Skin of body (tissue), 2 donors: ENCODE results near the gene GLRX5. TPM values are rescaled to one million over a fixed set of nuclear protein-coding genes. Genes with fewer than 3 reads are reported as not detected.

ENCODE experiments used
- DNase-seq: peaks from one replicate; lab custom pipeline; 2025; lab: John Stamatoyannopoulos, UW
- total RNA-seq: library from RNA; depleted of rRNA; stranded (reverse); fragments of >200 nt; gene quantifications from one replicate; pipeline ENCODE4 v1.2.3, GENCODE V29; 2014

The GLRX5 gene
- total RNA-seq, 1 donor from 2014 or later: 38.5 TPM

DNA sequence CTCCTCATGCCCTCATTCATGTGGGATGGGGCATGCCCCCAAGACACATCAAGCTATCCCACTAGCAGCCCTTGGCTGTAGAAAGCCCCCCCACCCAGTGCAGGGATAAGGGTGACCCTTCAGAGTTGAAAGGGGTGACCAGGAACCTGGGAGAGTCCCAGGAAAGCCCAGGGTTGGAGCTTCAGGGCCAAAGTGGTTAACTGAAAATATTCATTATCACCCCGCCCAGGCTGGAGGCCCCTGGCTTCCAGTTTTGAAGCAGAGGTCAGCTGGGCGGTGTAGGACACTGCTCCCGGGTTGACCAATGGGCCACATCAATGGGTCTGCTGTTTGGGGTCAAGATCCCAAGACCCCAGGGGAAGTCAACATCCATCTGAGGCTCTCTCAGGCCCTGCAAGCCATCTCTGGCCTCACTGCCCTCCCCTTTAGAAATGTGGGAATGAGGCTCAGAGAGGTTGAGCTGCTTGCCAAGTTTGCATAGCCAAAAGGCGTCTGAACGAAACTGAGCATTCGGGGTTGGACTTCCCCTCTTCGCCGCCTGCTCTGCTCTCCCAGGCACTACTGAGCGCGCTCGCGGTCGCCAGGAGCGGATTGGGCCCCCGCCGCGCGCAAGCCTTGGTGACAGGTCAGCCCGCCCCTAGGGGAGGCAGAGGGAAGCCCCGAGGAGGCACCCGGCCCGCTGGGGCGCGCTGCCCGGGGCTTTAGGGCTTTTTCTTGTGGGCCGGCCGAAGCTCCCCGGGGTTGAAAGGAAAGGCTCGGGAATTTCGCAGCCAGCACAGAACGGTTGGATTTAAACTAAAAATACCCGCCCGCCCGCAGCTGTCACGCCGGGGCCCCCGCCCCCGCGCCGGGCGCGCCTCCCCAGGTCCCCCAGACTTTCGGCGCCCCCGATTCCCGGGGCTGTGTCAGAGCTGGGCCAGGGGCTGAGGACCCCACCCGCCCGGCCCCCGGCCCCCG, 19.0 kb upstream of the GLRX5 start:
- peak; percentile 49 for DNase-seq

DNA sequence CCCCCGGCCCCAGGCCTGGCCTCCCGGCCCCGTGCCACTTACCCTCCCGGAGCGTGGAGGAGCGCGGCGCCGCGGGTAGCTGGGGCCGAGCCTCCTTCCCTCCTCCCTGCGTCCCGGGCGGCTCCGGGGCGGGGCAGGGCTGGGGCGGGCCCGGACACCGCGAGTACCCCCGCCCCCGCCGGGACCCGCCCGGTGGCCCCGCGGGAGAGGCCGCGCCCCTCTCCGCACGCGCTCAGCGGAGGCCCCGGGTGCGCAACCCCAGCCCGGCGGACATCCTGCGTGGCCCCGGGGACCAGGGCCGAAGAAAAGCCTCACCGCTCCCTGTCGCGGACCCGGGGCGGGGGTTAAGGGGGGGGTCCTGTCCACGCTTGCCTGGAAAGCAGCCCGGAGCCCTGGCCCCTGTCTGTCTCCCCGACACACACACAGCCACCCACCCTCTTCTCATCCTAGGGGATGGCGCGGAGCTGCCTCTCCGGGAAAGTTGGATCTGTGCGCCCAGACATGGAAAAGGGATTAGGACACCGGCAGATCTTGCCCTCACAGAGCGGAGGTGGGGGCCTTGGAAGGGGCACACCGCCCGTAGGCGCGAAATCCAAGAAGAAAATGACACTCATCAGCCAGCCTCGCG, 18.2 kb upstream of the GLRX5 start, which contains the start of gene SYNE3:
Gene SYNE3, minus strand, starts transcription at position 97 of the 628 bp plus-strand sequence. CDS start 40,829 bp downstream, outside the sequence.
- DNase-seq: no peak

DNA sequence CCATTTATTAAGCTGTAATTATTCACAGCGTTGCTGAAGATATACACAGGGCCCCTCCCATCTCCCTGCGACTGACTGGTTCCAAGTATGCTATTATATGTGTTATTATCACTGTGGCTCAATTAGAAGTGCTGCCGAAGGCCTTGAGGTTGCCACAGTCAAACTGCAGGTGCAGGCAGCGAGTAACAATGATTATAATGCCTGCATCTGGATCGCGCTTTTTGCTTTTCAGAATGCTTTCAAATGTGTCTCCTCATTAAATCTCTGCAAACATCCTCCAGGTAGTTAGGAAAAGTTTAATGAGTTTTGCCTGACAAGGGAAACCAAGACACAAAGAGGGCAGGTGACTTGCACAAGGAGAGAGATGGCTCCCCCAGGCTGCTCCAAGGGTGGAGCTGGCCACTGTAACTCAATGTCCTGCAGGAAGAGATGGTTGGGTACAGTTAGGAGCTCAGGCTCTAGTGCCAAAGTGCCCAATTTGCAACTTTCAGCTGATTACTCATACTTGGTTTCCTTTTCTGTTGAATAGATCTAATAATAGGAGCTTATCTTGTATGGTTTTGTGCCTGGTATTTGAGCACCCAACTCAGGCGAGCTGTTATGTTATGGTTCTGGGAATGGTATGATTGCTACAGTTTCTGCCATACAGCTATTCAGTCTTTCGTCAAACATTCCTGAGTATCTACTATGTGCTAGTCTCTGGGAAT, 16.7 kb upstream of the GLRX5 start:
- no peak for DNase-seq

GRCh38 chr14:95519699-95520098, 15.2 kb upstream of the GLRX5 start:
- DNase-seq: peak; percentile 52

- DNase-seq: no peak
Measured at GRCh38 chr14:95520346-95520745, 14.5 kb upstream of the GLRX5 start.

- no peak for DNase-seq
Measured at GRCh38 chr14:95521001-95521400, 13.8 kb upstream of the GLRX5 start.

DNA sequence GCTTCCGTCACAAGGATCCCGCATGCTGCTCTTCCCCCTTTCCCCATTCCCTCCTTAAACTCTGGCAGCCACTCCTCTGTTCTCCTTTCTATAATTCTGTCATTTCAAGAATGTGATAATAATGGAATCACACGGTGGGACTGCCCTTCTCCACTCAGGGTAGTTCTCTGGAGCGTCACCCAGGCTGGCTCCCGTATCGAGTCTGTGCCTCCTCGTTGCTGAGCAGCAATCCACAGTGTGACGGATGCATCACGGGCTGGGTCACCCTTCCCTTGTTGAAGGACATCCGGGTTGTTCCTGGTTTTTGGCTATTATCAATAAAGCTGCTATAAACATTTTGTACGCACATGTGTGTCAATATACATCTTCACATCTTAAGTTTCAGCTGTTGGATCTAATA, 12.7 kb upstream of the GLRX5 start:
- DNase-seq: no peak

DNA sequence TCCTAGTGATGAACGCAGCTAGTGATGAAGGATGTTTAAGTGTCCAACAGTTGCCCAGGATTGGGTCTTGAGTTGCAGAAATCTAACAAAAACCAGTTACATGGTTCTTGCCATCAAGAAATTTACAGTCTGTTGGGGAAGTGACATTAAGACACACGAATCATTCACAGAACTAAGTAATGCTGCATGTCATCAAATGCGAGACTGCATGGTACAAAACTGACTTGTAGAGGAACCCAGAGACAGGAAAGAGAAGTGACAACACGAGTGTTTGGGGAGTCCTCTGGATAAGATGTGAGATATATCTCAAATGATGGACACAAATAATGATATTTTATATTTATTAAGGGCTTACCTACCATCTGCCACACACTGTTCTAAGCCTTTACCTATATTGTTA, 12.3 kb upstream of the GLRX5 start:
- no peak for DNase-seq

DNA sequence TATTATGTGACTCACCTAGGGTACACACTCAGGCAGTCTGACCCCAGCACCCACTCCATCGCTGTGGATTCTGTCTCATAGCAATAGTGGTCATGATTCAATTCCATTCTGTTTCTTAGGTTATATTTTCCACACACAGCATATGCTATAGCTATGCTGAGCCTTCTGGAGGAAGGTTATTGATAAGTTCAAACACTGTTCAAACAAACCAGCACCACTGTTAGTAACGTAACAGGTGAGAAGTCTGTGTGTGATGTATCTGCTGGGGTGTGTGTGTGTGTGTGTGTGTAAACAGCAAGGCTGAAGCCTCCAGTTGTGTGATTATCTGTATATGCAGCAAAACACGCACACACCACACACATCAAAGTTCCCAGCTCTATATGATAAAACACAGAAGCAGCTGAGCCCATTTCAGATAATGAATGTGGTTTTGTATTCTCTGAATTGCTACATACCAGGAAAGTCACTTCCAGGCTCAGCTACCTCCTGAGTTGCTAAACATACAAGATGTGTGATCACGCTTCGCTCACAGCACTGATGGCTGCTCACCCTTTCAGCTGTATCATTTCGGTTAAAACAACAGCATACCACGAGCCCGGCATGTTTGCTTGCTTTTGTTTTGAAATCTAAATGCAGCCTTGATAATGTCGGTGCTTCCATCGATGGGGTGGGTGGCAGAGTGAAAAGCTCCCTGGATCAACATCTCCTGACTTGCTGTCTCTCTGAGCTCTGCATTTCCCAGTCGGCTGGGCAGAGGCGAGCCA, 11.6 kb upstream of the GLRX5 start:
- DNase-seq: no peak

GRCh38 chr14:95523815-95524448, 10.9 kb upstream of the GLRX5 start:
- DNase-seq: no peak

DNA sequence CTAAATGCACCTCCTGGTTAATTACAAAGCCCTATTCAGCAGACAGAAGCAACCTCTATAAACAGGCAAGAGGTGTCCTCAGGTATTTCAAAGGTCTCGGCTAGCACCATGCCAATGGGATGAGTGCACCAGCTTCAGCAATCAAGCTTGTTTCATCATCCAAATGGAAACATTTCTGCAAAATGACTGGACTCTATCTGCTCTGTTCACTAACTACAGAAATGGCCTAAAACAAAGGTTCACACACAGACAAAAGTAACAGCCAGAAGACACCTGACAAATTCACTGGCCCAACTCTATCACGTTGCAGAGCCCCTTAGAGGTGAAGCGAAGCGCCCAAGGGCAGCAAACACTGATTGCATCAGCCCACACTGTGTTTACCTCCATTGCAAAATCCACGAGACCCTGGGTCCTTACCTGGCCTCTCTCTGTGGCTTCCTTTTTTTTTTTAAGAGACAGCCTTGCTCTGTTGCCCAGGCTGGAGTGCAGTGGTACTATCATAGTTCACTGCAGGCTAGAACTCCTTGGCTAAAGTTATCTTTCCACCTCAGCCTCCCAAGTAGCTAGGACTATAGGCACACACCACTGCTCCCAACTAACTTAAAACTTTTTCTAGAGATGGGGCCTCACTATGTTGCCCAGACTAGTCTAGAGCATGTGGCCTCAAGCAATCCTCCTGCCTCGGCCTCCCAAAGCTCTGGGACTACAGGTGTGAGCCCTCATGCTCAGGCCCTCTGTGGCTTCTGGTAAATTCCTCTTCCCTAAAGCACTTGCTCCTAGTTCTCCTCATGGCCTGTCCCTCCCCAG, 9.9 kb upstream of the GLRX5 start:
- no peak for DNase-seq

DNA sequence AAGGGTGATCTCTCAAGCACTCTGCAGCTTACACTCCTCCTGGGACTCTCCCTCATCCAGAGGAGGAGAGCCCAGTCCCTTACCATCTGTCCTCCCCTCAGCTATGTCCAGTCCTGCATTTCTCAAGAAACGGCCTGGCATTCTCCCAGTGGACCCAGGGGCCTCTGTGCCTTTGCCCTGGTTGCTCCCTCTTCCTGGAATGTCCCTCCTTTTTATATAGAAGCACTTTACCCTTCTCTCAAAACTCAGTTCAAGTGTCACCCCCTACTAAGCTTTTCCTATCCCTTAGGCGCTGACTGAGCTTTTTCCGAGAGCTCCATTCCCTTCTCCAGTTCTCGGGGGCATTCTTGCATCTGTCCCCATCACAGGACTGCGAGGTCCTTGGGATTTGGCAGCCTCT, 8.9 kb upstream of the GLRX5 start:
- no peak for DNase-seq

- no peak for DNase-seq
Measured at GRCh38 chr14:95526483-95527386, 8.1 kb upstream of the GLRX5 start.

DNA sequence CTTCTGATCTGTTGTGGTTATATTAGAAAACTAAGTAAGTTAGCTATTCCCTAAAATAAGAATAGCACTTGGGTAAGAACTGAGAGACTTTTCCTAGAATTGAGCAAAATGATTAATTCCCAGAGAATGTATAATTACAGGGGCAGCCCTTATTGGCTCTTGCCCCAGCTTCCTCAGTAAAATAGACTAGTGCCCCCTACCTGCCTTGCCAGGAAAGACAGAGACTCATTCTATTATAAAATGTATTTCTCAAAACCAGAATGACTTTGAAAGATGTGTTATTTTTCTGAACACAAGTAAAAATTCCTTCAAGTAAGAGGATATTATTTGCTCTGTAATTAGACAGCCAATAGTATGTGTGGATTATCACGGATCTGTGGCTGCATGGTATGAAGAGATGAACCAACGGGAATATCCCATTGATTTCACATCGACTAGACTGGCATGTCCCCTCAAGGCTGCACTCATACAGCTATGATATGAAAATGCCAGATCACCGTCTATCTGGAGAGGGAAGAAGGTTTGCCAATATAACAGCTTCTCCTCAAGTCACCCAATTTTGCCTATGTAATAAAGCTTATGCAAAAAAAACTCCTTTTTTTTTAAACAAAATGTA, 7.4 kb upstream of the GLRX5 start:
- no peak for DNase-seq

GRCh38 chr14:95529216-95529615, 5.6 kb upstream of the GLRX5 start:
- no peak for DNase-seq

DNA sequence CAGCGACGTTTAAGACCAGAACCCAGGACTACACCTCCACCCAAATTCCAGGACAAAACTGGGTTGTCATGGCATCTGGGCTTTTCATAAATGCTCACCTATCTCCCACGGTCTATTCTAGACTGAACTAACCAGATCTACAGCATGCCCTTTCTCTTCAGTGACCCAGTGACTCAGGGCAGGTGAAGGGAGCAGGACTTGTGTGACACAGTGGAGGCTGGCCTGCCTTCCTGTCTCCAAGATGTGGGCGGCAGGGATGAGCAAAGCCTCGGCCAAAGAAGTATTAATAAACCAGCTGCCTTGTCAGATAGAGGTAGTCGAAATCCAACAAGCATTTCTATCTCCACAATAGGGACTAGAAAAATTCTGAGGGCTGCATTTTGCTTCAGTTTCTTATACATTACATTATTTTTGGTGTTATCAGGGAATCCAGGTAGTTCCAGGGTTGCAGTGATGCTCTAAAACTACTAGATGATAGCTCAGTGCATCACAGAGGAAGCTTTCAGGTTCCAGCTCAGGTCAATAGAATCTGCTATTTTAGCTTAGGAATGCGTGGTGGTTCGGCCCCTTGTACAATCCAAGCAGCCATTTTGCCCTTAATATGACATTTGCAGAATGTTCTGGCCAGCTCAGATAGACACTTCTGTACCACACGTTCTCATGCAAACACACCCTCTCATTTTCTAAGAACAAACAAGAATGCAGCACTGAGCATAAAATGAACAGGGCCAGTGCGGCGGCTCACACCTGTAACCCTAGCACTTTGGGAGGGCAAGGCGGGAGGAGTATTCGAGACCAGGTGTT, 4.2 kb upstream of the GLRX5 start:
- no peak for DNase-seq

- DNase-seq: no peak
Measured at GRCh38 chr14:95531473-95531872, 3.4 kb upstream of the GLRX5 start.

DNA sequence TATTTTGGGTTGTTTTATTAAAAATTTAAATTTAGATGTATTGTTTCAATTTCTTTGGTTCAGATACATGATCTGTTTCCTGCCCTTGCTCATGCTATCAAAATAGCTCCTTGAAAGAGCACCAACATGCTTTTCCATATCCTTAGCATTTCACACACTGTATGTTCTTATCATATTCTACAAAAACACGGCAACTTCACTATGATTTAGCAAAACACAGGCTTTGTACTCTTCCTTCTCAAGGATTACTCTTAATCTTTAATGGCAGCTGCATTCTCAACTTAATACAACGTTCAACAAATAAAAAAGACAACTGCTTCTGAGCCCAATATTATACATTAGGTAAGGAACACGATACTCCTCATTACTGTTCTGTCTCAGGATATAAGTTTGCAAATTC, 2.9 kb upstream of the GLRX5 start:
- no peak for DNase-seq
